ENCODE data around the gene INPP5F.
"Not testable (repeated sequence)": the region's sequence is repeated elsewhere in the genome, so short reads cannot be mapped to it uniquely, and the experiment has no call there.

INPP5F gene

DNA sequence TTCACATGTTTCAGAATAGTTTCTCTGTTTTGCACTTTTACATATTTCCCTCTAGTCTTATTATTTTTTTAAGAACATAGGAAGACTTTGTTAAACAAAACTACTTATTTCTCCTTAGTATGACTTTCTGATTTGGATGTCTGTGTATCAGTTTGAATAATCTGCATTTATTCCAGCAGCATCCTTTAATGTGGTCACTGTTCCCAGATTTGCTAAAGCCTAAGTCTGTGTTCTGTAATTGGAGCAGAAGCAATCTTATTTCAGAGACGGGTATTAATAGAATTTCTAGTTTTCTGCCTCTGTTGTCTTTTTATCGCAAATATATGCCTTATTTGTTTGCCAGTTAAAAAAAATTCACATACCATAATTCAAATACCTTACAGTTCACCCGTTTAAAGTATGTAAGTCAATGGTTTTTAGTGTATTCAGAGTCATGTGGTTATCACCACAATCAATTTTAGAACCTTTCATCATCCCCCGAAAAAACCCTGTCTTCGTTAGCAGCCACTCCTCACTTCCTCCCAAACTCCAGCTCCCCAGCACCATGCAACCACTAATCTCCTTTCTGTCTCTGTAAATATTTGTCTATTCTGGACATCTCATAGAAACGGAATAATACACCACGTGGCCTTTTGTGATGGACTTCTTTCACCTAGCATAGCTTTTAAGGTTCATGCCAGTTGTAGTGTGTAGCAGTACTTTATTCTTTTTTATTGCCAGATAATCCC, 58.7 kb downstream of the INPP5F start:
- H3K4me3 ChIP-seq (ENCODE audit: low read length): no peak overlapping the region
- TF ChIP-seq, protein P1, sequence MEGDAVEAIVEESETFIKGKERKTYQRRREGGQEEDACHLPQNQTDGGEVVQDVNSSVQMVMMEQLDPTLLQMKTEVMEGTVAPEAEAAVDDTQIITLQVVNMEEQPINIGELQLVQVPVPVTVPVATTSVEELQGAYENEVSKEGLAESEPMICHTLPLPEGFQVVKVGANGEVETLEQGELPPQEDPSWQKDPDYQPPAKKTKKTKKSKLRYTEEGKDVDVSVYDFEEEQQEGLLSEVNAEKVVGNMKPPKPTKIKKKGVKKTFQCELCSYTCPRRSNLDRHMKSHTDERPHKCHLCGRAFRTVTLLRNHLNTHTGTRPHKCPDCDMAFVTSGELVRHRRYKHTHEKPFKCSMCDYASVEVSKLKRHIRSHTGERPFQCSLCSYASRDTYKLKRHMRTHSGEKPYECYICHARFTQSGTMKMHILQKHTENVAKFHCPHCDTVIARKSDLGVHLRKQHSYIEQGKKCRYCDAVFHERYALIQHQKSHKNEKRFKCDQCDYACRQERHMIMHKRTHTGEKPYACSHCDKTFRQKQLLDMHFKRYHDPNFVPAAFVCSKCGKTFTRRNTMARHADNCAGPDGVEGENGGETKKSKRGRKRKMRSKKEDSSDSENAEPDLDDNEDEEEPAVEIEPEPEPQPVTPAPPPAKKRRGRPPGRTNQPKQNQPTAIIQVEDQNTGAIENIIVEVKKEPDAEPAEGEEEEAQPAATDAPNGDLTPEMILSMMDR (conservative IDR thresholded peaks at IDR 0.05; ENCODE audit: low read length): no peak
- no peak for DNase-seq (ENCODE audit: low read depth)

DNA sequence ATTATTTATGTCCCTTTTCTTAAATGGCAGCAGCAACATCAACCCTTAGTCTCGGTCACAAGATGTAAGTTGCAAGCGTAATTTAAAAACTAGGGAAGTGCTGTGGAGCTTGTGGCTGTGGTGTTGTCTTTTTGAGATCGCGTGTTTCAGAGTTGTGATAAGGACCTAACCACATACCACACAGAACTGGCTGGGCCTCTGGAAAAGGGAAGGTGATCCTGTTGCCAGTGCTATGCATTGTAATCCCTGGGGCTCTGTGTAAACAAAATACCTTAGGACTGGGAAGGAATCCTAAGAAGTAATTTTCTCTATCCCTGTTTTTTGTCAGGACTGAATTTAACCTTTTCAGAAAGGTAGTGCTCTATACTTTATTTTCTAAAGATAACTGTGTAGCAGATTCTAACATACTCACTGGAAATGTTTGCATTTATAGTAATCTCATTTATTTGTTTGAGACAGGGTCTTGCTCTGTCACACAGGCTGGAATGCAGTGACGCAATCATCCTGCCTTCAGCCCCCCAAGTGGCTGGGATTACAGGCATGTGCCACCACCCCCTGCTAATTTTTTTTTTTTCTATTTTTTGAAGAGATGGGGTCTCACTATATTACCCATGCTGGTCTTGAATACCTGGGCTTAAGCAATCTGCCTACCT, 60.4 kb downstream of the INPP5F start:
- DNase-seq (ENCODE audit: low read depth): peak; percentile 25
- H3K4me3 ChIP-seq (ENCODE audit: low read length): no peak overlapping the region
- TF ChIP-seq, protein P1 (conservative IDR thresholded peaks at IDR 0.05; ENCODE audit: low read length): no peak

DNA sequence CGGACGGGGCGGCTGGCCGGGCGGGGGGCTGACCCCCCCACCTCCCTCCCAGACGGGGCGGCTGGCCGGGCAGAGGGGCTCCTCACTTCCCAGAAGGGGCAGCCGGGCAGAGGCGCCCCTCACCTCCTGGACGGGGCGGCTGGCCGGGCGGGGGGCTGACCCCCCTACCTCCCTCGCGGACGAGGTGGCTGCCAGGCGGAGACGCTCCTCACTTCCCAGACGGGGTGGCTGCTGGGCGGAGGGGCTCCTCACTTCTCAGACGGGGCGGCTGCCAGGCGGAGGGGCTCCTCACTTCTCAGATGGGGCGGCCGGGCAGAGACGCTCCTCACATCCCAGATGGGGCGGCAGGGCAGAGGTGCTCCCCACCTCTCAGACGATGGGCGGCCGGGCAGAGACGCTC, 69.3 kb downstream of the INPP5F start:
- H3K4me3 ChIP-seq (ENCODE audit: low read length); DNase-seq (ENCODE audit: low read depth): not testable (repeated sequence)

DNA sequence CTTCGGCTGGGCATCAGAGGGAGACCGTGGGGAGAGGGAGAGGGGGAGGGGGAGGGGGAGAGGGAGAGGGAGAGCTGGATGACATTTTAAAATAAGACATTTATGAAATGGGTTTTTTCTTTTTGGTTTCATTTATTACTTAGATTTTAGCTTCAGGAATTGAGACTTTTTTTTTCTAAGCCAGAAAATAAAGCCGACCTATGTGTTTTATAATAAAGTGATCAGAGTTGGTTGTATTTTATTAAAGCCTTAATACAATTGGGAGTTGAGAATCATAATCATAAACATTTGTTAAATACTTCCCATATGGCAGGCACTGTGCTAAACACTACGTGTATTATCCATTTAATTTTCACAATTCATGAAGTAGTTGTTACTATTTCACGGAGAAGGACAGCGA, 70.2 kb downstream of the INPP5F start:
- no peak overlapping the region for H3K4me3 ChIP-seq (ENCODE audit: low read length)
- TF ChIP-seq, protein P1 (conservative IDR thresholded peaks at IDR 0.05; ENCODE audit: low read length): no peak
- DNase-seq (ENCODE audit: low read depth): no peak

DNA sequence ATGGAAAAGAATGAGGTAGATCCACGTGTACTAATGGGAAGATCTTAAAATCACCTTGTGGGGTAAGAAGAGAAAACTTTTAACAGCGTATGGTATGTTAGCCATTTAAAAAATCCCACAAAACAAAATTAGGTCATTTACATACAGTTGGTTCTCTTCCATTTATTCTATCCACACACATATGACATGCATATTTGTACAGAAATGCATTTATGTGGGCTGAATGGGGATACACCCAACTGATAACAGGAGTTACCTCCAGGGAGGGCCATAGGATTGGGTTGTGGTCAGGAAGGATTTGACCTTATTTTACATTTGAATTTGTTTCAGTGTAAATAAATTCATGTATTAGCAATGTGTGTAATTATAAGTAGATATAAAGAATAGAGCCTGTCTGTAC, 75.3 kb downstream of the INPP5F start:
- TF ChIP-seq, protein P1 (conservative IDR thresholded peaks at IDR 0.05; ENCODE audit: low read length): no peak
- DNase-seq (ENCODE audit: low read depth): no peak
- H3K4me3 ChIP-seq (ENCODE audit: low read length): no peak overlapping the region

DNA sequence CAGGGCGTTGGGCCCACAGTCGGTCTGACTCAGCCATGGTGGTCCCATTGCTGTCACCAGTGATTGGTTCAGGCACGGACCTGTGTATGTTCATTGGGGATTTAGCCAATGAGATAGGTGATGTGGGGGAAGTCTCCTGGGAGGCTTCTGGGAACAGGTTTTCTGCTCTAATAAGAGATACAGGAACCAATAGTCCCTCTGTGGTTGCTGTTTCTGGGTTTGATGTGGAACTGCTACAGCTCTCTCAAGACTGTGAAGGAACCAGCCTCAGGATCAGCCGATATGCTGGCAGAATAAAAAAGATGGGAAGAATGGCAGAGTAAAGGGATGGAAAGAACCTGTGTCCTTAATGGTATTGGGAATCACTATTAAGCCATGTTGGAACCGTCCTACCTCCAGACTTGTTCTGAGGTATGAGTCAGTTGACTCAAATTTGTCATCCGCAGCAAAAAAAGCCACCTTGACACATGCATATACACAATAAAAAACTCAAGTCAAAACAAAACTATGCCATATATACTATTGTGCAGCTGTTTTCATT, 76.2 kb downstream of the INPP5F start:
- no peak for DNase-seq (ENCODE audit: low read depth)
- TF ChIP-seq, protein P1 (conservative IDR thresholded peaks at IDR 0.05; ENCODE audit: low read length): no peak
- no peak overlapping the region for H3K4me3 ChIP-seq (ENCODE audit: low read length)

DNA sequence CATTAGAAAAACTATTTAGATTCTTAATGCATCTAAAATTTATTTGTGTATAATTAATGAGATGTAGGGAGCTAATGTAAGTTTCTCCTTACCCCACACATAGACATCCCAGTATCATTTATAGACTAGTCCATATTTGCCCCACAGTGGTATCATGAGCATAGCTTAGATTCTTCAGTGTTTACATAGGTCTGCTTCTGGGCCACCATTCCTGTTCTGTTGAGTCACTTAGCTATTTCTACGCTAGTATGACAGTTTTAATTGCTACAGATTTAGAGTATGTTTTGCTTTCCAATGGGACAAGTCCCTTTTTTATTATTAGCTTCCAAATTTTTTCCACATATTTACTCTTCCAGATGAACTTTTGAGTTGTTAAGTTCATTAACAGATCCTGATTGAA, 77.4 kb downstream of the INPP5F start:
- DNase-seq (ENCODE audit: low read depth): peak; percentile 76
- no peak overlapping the region for H3K4me3 ChIP-seq (ENCODE audit: low read length)
- TF ChIP-seq, protein P1 (conservative IDR thresholded peaks at IDR 0.05; ENCODE audit: low read length): no peak

All from AG10803 (cell line).